Effector CD8-positive, alpha-beta T cell (primary cell): ENCODE data around the gene FAM149B1.
"Not testable (repeated sequence)": the region's sequence is repeated elsewhere in the genome, so short reads cannot be mapped to it uniquely, and the experiment has no call there.

Experiments
- DNase-seq: peaks from one replicate; lab custom pipeline; 2025; lab: John Stamatoyannopoulos, UW
- total RNA-seq, 4 experiments: gene quantifications; one replicate each; lab custom pipeline; 2026; lab: John Stamatoyannopoulos, UW

Gene FAM149B1
- 12.5 to 21.0 (median 18.2) reads per million in 4 experiments for total RNA-seq

DNA sequence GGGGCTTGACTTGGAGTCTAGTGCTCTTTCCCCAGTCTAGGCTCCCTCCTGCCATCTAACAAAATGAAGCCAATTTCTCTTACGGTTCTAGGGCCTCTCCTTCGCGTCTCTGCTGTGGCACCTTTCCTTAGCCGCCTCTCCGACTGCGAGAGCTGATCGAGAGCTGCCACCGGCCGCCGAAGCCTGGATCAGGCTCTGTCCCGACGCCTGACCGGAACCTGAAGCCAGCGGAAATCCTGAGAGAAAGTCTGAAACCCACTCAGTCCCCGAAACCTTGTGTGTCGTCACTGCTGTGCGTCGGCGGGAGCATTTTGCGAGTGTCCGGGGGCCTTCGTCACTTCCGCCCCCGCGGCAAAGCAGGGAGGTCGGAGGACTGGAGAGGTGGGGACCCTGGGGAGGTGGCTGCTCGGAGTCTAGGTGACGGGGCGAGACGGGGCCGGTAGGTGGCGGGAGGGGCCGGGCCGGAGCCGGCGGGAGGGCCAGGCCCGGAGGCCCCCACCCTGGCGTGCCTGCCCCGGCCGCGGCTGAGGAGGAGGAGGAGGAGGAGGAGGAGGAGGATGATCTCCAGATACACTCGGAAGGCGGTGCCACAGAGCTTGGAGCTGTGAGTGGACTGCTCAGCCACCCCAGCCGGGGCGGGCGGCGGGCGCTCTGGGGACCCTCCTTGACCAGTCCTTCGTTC, at the start of gene FAM149B1, which contains the start of gene ECD:
Gene FAM149B1, plus strand, starts transcription at position 337 of the 682 bp plus-strand sequence. Its CDS starts 221 bp downstream, at position 558.
Gene ECD, minus strand, starts transcription at position 226 of the 682 bp plus-strand sequence. CDS start 4,071 bp downstream, outside the sequence.
- DNase-seq, result peak; percentile 86

DNA sequence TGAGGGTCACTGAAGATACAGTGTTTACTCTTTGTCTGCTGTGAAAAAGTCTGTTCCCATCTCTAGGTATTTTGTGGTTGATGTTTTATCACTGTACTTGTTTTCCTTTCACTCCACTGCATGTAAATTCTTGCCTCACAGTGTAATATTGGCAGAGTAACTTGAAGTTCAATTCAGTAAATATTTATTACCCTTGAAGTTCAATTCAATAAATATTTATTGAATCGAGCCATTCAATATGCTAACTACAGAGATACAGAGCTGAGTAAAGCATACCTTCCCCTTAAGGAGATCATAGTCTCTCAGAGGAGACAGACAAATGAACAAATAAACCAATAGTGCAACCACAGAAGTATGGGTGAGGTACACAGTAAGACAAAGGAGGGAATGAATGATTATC, 48.5 kb upstream of the FAM149B1 start:
- DNase-seq, result no peak

DNA sequence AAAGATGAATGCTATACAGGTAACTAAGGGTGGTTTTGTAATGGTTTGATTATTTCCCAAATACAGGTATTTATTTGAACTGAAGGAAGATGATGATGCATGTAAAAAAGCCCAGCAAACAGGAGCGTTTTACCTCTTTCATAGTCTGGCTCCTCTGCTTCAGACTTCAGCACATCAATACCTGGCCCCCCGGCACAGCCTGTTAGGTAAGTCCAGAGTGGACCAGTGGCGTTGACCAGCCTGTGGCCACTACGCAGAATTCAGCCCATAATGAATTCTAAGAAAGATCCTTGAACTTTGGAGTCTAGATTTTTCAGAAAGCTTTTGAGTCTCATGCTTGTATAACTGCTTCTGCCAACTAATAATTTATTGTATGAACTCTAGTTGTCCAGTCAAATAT, 48.0 kb upstream of the FAM149B1 start:
- no peak for DNase-seq

GRCh38 chr10:73126343-73126742, 41.6 kb upstream of the FAM149B1 start:
- DNase-seq, result no peak

DNA sequence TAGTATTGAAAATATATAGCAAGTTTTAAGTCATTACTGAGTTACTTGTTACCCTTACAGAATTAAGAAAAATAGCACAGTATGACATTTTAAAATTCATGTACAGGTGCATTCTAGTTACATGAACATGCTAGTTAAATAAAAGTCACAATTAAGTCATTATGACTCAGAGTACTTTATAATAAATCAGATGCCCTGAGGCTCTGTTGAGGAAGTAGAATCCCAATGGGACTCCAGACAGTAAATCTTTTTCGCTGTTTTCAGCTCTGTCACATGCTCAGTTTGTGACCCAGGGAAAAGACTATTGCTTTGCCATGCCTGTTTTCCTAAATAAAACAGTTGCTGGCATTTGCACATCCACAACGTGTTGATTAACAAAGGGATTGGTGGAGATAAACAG, 36.6 kb upstream of the FAM149B1 start:
- no peak for DNase-seq

DNA sequence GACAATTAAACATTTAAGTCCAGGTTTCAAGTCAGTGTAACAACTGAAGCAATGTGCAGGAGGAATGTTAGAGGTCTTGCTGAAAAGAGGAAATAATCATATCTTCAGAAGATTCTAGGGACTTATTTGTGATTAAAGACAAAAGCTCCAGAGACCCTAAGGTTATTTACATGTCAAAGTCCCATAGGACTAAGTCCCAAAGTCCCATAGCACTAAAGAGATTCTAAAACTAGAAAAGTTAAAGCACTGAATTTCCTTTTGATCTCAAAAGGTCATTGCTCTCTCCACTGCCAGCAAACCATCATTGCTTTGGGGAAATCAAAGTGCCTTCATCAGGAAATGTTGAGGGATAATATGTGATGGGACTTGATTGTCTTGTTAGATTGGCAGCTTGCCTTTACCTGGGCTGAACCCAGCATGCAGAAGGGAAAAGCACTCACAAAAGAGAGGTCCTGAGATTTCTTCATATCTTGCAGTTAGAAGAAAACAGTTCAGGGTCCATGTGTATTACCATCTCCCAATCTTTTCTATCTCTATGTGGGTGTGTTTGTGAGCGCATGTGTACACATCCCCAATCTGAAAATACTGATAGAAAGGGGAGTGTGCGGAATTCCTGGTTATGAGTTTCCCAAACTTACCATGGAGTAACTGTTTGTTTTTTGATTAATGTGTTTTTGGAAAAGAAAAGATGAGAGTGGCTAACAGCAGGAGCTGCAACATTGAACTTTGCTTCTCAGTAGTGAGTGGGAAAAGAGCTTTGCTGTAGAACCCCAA, 35.8 kb upstream of the FAM149B1 start:
- DNase-seq, result no peak

DNA sequence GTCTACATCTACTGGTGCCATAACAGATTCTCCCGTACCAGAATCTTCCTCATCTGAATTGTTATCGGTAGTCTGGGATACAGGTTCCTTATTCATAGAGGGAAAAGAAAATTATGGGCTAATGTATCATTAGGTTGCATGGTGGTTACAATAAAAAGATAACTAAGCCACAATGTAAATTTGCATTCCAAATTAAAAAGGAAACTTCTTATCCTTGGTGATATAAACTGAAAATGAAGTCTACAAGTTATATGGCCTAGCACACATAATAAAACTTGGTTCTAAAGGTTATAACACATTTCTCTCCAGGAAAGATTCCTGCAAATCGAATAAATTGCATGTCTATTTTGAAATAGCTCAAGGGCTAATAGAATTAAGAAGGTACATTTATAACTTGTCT, 33.2 kb upstream of the FAM149B1 start:
- DNase-seq, result no peak

DNA sequence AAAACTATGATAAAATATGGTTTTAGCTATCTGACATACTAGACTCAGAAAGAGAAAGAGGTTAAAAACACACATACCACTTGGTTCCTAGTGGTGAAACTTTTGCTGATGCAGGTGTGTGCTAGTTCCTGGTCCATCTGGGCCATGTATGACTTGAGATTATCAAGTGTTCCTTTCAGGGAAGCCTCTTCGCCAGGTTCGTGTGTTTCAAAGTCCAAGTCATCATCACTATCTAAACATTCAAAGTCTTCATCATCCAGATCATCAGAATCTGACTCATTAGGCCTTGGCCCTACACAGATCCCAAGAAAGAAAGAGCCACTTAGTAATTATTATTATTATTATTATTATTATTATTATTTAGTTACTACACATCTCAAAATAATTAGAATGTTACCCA, 31.3 kb upstream of the FAM149B1 start:
- no peak for DNase-seq

DNA sequence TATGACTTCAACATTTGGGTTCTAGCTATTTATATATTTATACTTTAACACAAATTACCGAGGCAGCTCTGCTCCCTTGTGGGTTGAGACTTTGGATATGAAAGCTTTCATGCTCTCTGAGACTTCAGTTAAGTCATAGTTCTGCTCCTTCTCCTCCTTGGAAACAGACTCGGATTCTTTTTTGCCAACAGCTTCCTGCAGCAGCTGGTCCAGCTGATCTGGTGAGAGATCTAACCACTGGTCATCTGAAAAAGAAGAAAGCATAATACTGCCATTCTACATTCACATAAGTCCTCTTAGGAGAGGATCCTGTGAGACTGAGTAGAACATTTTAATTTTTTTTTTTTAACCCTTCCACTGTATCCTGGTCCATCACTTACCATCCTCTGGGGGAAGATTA, 28.7 kb upstream of the FAM149B1 start:
- no peak for DNase-seq

DNA sequence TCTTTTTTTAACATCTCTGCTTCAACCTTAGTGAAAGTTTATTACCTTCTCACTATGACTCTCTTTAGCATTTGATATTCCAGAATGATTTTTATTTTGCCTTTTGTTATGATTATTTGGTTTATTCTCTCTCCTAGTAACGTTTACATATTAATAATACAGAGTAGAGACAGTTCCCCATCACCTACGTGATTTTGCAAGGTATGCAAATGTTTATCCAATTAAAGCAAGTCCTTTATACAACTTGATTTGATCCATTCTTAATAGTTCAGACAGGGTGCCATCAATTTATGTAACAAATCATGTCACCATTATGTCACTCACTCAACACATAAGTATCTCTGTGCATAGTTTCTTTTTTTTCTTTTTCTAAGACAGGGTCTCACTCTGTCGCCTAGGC, 26.3 kb upstream of the FAM149B1 start:
- no peak for DNase-seq

GRCh38 chr10:73150633-73151413, 17.1 kb upstream of the FAM149B1 start:
- not testable (repeated sequence) for DNase-seq

DNA sequence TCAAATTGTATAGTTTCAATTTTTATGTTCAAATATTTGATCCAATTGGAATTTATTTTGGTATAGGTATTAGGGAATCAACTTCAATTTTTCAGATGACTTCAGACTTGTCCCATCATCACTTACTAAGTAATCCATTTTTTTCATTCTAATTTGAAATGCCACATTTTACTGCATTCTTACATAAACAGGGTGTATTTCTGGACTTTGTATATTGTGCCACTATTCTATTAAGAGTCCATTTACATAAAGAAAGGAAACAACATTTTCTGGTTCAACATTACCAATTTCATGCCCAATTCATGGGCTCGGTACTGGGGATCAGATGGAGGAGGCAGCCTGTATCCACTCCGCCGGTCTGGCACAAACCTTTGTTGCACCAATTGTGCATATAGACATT, 15.9 kb upstream of the FAM149B1 start:
- DNase-seq, result no peak

DNA sequence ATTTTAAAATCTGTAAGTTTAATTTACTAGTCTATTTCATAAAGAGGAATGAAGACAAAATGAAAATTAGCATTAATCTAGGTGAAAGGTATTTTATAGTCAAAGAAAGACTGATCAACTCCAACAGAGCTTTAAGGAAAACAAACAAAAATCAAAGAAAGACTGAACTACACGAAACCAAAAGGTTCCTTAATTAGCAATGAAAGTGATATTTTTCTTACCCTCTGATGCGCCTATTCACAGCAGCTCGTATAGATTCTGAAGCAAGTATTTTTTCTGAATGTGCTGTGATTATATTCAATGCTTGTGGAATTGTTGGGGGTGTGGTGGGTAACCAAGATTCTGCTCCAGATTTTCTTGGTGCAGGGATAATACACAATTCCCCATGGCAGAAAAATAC, 11.9 kb upstream of the FAM149B1 start:
- no peak for DNase-seq

GRCh38 chr10:73159038-73159648, 8.8 kb upstream of the FAM149B1 start:
- DNase-seq, result peak; percentile 40

- no peak for DNase-seq
Measured at GRCh38 chr10:73161079-73161478, 6.8 kb upstream of the FAM149B1 start.

DNA sequence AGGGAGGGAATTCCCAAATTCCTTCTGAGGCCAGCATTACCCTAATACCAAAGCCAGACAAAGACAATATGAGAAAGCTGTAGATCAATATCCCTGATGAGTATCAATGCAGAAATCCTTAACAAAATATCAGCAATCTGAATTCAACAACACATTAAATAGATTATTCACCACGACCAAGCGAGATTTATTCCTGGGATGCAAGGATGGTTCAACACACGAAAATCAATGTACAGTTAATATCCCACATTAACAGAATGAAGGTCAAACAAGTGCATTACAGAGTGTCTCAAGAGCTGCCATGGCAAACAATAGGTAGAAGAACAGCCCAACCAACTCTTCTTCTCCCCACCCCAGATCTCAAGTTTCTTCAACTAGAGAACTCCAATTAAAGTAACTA, 6.3 kb upstream of the FAM149B1 start:
- DNase-seq, result no peak

GRCh38 chr10:73163096-73163495, 4.8 kb upstream of the FAM149B1 start:
- no peak for DNase-seq

DNA sequence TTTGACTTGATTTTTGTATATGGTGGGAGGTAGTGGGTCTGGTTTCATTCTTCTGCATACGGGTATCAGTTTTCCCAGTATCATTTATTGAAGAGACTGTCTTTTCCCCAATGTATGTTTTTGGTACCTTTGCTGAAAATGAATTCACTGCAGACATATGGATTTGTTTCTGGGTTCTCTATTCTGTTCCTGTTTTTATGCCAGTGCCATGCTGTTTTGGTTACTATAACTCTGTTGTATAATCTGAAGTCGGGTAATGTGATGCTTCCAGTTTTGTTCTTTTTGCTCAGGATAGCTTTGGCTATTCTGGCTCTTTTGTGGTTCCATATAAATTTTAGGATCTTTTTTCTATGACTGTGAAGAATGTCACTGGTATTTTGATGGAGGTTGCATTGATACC, 947 bp upstream of the FAM149B1 start:
- DNase-seq, result no peak

DNA sequence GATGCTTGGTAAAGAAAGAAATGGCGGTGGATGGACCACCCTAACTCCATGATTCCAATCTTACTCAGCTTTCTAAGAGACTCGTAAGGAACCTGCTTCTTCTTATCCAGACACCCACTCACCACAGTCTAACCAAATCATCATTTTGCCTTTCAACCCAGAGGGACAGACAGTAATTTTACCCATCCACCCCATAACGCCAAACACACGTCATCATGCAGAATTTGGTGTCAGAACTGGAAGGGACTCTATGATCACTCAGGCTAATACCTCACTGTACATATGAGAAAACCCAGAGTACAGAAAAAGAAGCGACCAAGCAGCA, 499 bp upstream of the FAM149B1 start:
- no peak for DNase-seq

DNA sequence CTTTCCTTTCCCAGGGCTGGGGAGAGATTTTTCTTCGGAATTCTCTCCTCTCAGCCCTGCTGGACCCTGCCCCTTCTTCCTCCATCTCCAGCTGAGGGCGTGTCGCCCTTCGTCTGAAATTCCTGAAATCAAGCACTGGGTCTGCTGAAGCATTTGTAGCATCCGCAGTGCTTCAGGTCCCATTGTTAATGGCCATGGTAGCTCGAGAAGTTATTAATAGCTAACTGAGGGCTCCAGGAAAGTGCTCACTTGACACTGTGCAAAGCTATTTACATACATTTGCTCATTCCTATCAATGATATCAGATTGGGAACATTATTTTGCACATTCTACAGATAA, 515 bp downstream of the FAM149B1 start:
- no peak for DNase-seq

GRCh38 chr10:73169320-73169719, 1.4 kb downstream of the FAM149B1 start:
- DNase-seq, result no peak

GRCh38 chr10:73172867-73173266, 4.9 kb downstream of the FAM149B1 start:
- no peak for DNase-seq
